GM12872 (cell line): ENCODE measurements around the gene TBX4.

Experiments used
- CTCF ChIP-seq: IDR thresholded peaks from 3 replicates; pipeline ENCODE4 v1.5.1; 2011; ENCODE audit warnings: low read depth, mild to moderate bottlenecking, low read length, moderate library complexity; ENCODE audit not compliant: insufficient read depth

The TBX4 gene

GRCh38 chr17:61461586-61461966, 9.4 kb downstream of the TBX4 start:
- no peak for TF ChIP-seq CTCF

- TF ChIP-seq CTCF = no peak
Observed at GRCh38 chr17:61461967-61462718, 9.9 kb downstream of the TBX4 start.

- no peak for TF ChIP-seq CTCF
Observed at GRCh38 chr17:61462719-61463315, 10.6 kb downstream of the TBX4 start.

GRCh38 chr17:61463316-61464129, 11.3 kb downstream of the TBX4 start:
- 0 out of 3 replicates have a peak, but pooled peaks have one; percentile 11 for TF ChIP-seq CTCF

GRCh38 chr17:61464130-61464842, 12.1 kb downstream of the TBX4 start:
- no peak for TF ChIP-seq CTCF

GRCh38 chr17:61464843-61465180, 12.6 kb downstream of the TBX4 start:
- TF ChIP-seq CTCF = no peak
